Body of pancreas (tissue), 4 donors: ENCODE results near the gene COL23A1. TPM values are rescaled to one million over a fixed set of nuclear protein-coding genes. Genes with fewer than 3 reads are reported as not detected.
"Not testable (repeated sequence)": the region's sequence is repeated elsewhere in the genome, so short reads cannot be mapped to it uniquely, and the experiment has no call there.

Experiments
- ATAC-seq: fragments of 150-250 bp; one replicate; pipeline ENCODE4 v1.9.1; 2016
- DNase-seq, 4 donors: peaks; one replicate each; pipeline ENCODE4 v3.0.0-alpha.2; 2019
- H3K27ac ChIP-seq, 4 donors: fragments of 200-600 bp; sonication (generic); 1 replicate in 3 of 4; 2 replicates in 1 of 4; pipeline versions ENCODE4 v1.5.1 to v1.6.1; 2016 to 2019; ENCODE audit warnings: mild to moderate bottlenecking in 1 of 4, mixed read lengths in 1 of 4, moderate library complexity in 1 of 4
- H3K27me3 ChIP-seq, 2 donors: fragments of 200-600 bp; sonication (generic); one replicate each; pipeline ENCODE4 v1.6.0; 2016; ENCODE audit warnings: mild to moderate bottlenecking in 1 of 2
- H3K36me3 ChIP-seq, 2 donors: fragments of 200-600 bp; sonication (generic); replicated peaks in 1 of 2; 2 replicates each; pipeline ENCODE4 v1.5.1; 2016; ENCODE audit warnings: low read depth in 2 of 2; ENCODE audit not compliant: insufficient read depth in 1 of 2
- H3K4me1 ChIP-seq: fragments of 200-600 bp; sonication (generic); one replicate; pipeline ENCODE4 v1.6.0; 2016
- H3K4me3 ChIP-seq, 2 donors: fragments of 200-600 bp; sonication (generic); 1 replicate in 1 of 2; 2 replicates in 1 of 2; pipeline ENCODE4 v1.5.1; 2016 to 2019
- H3K9me3 ChIP-seq, 3 donors: fragments of 200-600 bp; sonication (generic); 1 replicate in 2 of 3; 2 replicates in 1 of 3; pipeline ENCODE4 v1.5.1; 2016
- POLR2A ChIP-seq, 3 donors: fragments of 450-650 bp; IDR thresholded peaks; one replicate each; pipeline ENCODE4 v1.6.1; 2016; ENCODE audit warnings: antibody characterized with exemption in 3 of 3, mild to moderate bottlenecking in 2 of 3
- WGBS, 2 donors: methylation state at CpG; one replicate each; pipeline ENCODE4 v1.1.5; 2017; 5-methylcytosine and 5-hydroxymethylcytosine counted together
- intact Hi-C: fragments of 100-400 bp; cut with DNase I; formaldehyde crosslinking; loops from one replicate; pipeline ENCODE4 v1.15.1; 2023
- total RNA-seq, 2 donors: library from RNA; depleted of rRNA; stranded (reverse); fragments of >200 nt; gene quantifications; one replicate each; pipeline ENCODE4 v1.1.0, GENCODE V29; 2016
- TF ChIP-seq, protein P1 (sequence below), 7 experiments: fragments of 450-650 bp in 4 of 7; fragments of 200-600 bp in 3 of 7; sonication (generic) in 3 of 7; IDR thresholded peaks; one replicate each; pipeline ENCODE4 v1.5.1; 2016 to 2019; ENCODE audit warnings: antibody characterized with exemption in 7 of 7

Gene COL23A1
- total RNA-seq, 2 donors from 2014 or later: not detected

DNA sequence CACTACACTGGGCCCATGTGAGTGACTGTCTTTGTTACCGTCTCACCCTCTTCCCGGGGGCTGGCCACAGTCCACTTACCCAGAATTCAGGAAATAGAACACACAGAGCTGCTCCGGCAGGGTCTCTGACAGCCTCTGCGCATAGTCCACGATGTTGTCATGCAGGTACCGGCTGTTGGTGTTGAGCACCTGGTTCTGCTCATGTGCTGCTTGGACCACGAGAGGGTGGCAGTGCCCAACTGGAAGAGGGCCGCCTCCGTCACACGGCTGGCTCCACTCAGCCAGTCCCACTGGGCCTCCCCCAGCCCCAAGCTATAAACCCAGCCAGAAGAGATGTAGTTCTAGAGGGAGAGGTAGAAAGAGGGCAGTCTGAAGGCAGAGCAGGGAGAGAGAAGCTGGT, 360.3 kb downstream of the COL23A1 start:
- peaks cover 0 to 7% of the 10 kb centered on the region in 2 donors for H3K36me3 ChIP-seq
- intact Hi-C loops: no loop called here
- ATAC-seq: no peak

DNA sequence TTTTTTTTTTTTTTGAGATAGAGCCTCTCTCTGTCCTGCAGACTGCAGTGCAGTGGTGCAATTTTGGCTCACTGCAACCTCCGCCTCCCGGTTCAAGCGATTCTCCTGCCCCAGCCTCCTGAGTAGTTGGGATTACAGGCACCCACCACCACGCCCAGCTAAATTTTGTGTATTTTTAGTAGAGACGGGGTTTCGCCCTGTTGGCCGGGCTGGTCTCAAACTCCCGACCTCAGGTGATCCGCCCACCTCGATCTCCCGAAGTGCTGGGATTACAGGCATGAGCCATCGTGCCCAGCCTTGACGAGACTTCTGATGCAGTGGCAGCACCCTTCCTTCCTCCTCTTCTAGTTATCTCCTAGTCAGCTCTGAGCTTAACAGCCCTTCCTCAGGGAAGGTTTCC, 361.1 kb downstream of the COL23A1 start:
- intact Hi-C loops, ATAC-seq, H3K27me3 ChIP-seq, H3K36me3 ChIP-seq, H3K27ac ChIP-seq, H3K9me3 ChIP-seq, DNase-seq, H3K4me3 ChIP-seq: not testable (repeated sequence)
- 90 to 97% methylated on average over 11 to 13 of the region's 13 CpGs for WGBS, 2 donors
- H3K4me1 ChIP-seq: peaks cover 32% of the 10 kb centered on the region

More for the DNA sequence above, 360.3 kb downstream of the COL23A1 start:
- TF ChIP-seq POLR2A (IDR thresholded peaks at IDR 0.05): no peak
- TF ChIP-seq, protein P1, sequence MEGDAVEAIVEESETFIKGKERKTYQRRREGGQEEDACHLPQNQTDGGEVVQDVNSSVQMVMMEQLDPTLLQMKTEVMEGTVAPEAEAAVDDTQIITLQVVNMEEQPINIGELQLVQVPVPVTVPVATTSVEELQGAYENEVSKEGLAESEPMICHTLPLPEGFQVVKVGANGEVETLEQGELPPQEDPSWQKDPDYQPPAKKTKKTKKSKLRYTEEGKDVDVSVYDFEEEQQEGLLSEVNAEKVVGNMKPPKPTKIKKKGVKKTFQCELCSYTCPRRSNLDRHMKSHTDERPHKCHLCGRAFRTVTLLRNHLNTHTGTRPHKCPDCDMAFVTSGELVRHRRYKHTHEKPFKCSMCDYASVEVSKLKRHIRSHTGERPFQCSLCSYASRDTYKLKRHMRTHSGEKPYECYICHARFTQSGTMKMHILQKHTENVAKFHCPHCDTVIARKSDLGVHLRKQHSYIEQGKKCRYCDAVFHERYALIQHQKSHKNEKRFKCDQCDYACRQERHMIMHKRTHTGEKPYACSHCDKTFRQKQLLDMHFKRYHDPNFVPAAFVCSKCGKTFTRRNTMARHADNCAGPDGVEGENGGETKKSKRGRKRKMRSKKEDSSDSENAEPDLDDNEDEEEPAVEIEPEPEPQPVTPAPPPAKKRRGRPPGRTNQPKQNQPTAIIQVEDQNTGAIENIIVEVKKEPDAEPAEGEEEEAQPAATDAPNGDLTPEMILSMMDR (IDR thresholded peaks at IDR 0.05): no peak
- 90 to 95% methylated on average over 10 of the region's 10 CpGs for WGBS, 2 donors
- H3K27ac ChIP-seq: no peak overlapping the region
- H3K27me3 ChIP-seq: no peaks in the 10 kb centered on the region
- no peak overlapping the region for H3K4me3 ChIP-seq
- no peaks in the 10 kb centered on the region for H3K9me3 ChIP-seq
- no peak for DNase-seq
- H3K4me1 ChIP-seq: peaks cover 32% of the 10 kb centered on the region

DNA sequence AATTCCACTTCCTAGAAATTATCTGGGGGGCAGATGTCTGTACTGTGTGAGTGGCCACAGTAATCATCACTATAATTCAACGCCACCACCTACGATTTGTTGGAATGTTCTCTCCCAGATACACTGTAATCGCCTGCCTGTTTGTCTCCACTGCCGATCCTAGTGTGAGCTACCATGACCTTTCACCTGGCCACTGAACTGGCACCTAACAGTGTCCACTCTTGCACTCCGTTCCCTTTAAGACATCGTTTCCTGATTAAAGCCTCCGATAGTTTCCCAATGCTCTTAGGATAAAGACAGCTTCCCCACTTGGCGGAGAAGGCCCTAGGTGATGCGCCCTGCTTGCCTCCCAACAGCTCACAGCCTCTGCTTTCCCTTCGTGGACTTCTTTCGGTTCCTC, 361.6 kb downstream of the COL23A1 start:
- 94 to 98% methylated on average over 11 of the region's 11 CpGs for WGBS, 2 donors
- Histone ChIP-seq H3K4me1 (peaks cover 32% of the 10 kb centered on the region), H3K27me3 (no peaks in the 10 kb centered on the region), H3K27ac (no peak overlapping the region), H3K4me3 (no peak overlapping the region), H3K9me3 (no peaks in the 10 kb centered on the region), H3K36me3 (peaks cover 0 to 7% of the 10 kb centered on the region in 2 donors)
- TF ChIP-seq, protein P1 (IDR thresholded peaks at IDR 0.05): no peak
- TF ChIP-seq POLR2A (IDR thresholded peaks at IDR 0.05): no peak
- intact Hi-C loops: no loop called here
- DNase-seq (no peak), ATAC-seq (no peak)

DNA sequence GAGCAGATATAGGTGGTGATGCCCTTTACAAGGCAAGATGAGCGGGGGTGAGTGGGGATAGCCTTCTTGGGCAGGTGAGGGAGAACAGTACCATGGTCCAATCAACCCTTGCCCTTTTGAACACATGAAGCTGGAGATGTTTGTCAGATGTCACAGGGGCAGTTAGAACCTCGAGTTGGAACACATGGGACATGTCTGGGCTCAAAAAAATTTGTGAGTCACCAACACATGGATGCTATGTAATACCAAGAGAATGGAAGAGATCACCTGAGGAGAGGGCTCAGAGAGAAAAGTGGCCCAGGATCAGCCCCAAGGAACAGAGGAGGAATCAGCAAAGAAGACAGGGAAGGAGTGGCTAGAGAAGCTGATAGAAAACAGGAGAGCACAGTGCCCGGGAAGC, 362.3 kb downstream of the COL23A1 start:
- Histone ChIP-seq H3K9me3 (no peaks in the 10 kb centered on the region), H3K27ac (no peak overlapping the region), H3K4me1 (peaks cover 30% of the 10 kb centered on the region), H3K27me3 (no peaks in the 10 kb centered on the region), H3K36me3 (peaks cover 0 to 7% of the 10 kb centered on the region in 2 donors), H3K4me3 (no peak overlapping the region)
- no peak for ATAC-seq
- no peak for TF ChIP-seq POLR2A (IDR thresholded peaks at IDR 0.05)
- TF ChIP-seq, protein P1 (IDR thresholded peaks at IDR 0.05): no peak
- WGBS, 2 donors: 83 to 94% methylated on average over 3 of the region's 3 CpGs
- DNase-seq: no peak
- intact Hi-C loops: no loop called here

DNA sequence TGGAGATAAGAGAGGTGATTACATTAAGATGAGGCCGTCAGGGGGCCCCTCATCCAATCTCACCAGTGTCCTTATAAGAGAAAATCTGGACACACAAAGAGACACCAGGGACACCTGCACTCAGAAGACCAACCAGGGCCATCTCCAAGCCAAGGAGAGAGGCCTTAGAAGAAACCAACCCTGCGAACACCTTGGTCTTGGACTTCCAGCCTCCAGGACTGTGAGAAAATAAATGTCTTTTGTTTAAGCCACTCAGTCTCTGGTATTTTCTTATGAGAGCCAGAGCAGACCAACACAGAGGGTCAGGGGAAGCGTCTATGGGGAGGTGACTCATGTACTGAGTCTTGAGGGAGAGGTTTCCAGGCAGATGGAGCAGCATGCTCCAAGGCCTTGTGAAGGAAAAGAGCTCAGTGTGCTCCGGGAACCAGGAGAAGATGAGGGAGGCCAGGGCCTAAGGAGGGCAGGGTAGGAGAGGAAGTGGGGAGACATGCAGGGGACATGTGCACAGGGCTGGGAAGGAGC, 363.0 kb downstream of the COL23A1 start:
- Histone ChIP-seq H3K27ac (no peak overlapping the region), H3K27me3 (no peaks in the 10 kb centered on the region), H3K9me3 (no peaks in the 10 kb centered on the region), H3K36me3 (peaks cover 0 to 7% of the 10 kb centered on the region in 2 donors), H3K4me1 (peaks cover 25% of the 10 kb centered on the region), H3K4me3 (no peak overlapping the region)
- intact Hi-C loops: no loop called here
- DNase-seq (no peak), ATAC-seq (no peak)
- no peak for TF ChIP-seq POLR2A (IDR thresholded peaks at IDR 0.05)
- TF ChIP-seq, protein P1 (IDR thresholded peaks at IDR 0.05): no peak
- 96 to 99% methylated on average over 4 of the region's 4 CpGs for WGBS, 2 donors
